HG03175 (cell line): ENCODE measurements around the gene M1AP.
A peak's percentile ranks its signal among the peaks of the same experiment; 100 is the strongest.

Experiments used
- ATAC-seq: cut with Tn5 transposase; IDR thresholded peaks from one replicate; pipeline ENCODE4 v1.9.1; 2021; ENCODE audit warnings: mild to moderate bottlenecking, moderate library complexity; ENCODE audit not compliant: unreplicated experiment

Gene M1AP

GRCh38 chr2:74528600-74529356 lies 119.4 kb downstream of the M1AP start:
- peak; percentile 7 for ATAC-seq

GRCh38 chr2:74527741-74528140 lies 120.4 kb downstream of the M1AP start:
- no peak for ATAC-seq

GRCh38 chr2:74526649-74527230 lies 121.4 kb downstream of the M1AP start:
- ATAC-seq: no peak

DNA sequence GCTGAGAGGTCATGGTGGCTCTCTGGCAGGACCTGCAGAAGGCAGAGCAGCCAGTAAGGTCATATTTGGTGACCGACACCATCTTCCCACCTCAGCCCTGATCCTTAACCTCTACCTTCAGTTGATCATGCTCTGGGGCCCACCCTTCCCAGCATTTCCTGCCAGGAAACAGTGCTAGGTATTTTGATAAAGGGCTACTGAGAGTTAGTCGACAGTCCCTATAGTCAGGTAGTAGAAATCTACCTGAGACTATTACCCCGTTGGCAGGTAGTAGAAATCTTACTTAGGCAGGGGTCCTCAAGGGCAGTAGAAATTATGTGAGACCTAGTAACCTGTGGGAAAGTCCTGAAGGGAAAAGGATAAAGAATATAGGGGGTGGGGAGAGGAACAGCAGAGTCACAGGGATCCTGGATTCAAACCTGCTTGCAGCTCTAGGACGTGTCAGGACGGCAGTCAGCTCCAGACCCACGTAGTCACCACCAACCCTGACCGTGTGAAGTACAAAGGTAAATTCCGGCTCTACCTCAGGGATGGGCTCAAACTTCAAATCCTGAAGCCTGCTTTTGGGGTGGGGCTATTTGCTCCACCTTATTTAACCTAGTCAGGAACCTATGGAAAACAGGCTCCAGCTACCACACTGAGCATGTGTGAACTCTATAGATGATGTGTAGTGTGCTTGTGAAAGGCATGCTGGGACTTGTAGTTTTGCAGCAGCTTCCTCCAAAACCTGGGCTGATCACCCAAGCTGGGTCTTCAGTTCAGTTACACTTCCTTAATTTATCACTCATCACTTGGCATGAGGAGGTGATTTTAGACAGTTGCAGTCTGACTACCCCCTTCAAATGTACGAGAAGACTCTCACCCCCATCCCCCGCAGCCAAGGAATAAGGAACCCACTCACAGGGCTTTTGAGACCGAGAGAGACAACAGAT lies 122.1 kb downstream of the M1AP start, which contains the start of gene DQX1:
Gene DQX1, minus strand, starts transcription at position 515 of the 932 bp plus-strand sequence. Its CDS starts 502 bp downstream, at position 13.
- ATAC-seq: no peak

- no peak for ATAC-seq
Measured at GRCh38 chr2:74524955-74525716, 123.0 kb downstream of the M1AP start.

GRCh38 chr2:74524005-74524404 lies 124.1 kb downstream of the M1AP start:
- ATAC-seq: no peak

DNA sequence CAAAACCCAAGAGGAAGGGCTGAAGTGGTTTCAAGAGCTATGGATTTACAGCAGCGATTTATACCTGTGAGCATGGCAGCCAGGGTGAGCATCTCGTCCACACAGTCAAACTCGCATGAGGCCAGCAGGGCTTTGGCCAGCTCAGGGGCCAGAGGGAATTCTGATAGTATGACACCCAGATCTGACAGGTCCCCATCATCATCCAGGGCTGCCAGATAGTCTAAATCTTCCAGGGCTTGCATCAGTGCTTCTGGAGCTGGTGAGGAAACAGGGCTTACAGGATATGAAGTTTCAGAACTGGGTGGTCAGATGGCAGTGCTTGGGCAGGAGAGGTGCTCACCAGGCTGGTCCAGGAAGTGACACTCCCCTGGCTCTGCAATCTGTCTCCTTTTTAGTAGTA lies 125.6 kb downstream of the M1AP start:
- no peak for ATAC-seq

GRCh38 chr2:74516650-74517049 lies 131.5 kb downstream of the M1AP start:
- no peak for ATAC-seq

DNA sequence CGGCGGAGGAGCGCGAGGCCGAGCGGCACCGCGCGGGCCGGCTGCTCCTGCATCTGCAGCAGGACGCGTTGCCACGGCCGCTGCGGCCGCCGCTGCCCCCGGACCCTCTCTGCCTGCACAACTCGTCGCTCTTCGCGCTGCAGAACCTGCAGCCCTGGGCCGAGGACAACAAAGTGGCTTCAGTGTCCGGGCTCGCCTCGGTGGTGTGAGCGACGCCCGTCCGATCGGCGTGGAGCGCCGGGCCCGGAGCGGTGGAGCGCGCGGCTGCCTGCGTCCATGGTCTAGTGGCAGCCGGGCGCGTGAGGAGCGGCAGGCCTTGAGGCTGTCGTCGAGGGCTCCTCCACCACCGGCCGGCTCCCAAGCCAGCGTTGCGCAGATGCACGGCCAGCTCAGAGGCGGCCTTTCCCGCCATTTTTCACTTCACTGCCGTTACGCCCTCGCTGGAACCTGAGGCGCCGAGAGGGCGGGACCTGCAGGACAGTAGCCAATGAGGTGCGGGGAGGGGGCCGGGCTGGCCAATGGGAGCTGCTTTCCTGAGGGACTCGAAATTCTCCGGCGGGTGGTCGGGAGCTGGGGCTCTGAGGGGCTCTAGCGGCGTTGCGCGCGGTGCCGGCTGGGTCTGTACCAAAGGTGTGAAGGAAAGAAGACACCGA lies 132.0 kb downstream of the M1AP start:
- no peak for ATAC-seq

DNA sequence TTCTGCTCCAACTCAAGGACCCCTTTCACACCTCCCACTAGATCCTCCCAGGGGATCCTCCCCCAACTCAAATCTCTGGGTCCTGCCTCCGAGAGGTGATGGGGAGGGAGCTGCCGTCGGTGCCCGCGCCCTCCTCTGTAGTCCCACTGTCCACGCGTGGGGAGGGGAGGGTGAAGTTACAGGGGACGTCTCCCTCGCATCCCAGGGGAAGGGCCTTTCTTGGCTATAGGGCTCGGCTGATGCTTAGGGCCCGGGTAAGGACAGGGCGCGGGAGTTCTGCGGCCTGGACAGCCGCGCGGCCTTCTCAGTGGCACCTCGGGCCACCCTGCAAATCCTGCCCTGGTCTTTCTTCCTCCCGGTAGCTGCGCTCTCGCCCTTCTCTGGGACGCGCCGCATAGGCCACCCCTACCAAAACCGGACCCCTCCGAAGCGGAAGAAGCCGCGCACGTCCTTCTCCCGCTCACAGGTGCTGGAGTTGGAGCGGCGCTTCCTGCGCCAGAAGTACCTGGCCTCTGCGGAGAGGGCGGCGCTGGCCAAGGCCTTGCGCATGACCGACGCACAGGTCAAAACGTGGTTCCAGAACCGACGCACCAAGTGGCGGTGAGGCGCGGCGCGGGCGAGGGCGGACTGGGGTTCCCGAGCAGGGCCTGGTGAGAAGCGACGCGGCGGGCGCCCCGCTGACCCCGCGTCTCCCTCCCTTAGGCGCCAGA lies 132.7 kb downstream of the M1AP start:
- ATAC-seq: no peak

DNA sequence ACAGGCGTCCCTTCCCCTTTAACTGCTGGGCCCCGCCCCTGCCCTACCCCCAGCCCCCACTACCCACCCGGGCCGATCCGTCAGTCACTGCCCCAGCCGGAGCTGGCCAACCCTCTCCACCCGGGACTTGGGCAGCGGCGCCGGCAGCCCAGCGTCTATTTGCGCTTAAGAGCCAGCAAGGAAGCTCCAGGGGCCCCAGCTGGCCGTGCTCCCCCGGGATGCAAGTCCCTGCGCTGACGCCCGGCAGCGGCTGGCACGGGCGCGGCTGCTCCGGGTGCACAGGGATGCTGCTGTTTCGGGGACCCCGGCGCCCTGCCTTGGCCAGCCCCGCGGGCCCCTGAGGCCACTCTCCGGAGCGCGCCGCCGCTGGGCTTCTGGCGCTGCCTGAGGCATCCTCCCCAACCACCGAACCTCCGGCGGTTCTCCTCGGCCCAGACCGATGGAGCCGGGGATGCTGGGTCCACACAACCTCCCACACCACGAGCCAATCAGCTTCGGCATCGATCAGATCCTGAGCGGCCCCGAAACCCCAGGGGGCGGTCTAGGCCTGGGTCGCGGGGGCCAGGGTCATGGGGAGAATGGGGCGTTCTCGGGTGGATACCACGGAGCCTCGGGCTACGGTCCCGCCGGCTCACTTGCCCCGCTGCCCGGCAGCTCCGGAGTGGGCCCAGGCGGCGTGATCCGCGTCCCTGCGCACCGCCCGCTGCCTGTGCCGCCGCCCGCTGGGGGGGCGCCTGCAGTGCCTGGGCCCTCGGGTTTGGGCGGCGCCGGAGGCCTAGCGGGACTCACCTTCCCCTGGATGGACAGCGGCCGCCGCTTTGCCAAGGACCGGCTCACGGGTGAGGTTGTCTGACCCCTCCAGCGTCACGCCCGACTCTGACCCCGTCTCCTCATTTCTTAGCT lies 133.5 kb downstream of the M1AP start, which contains the start of gene TLX2:
Gene TLX2, plus strand, starts transcription at position 83 of the 903 bp plus-strand sequence. Its CDS starts 357 bp downstream, at position 440.
- no peak for ATAC-seq

DNA sequence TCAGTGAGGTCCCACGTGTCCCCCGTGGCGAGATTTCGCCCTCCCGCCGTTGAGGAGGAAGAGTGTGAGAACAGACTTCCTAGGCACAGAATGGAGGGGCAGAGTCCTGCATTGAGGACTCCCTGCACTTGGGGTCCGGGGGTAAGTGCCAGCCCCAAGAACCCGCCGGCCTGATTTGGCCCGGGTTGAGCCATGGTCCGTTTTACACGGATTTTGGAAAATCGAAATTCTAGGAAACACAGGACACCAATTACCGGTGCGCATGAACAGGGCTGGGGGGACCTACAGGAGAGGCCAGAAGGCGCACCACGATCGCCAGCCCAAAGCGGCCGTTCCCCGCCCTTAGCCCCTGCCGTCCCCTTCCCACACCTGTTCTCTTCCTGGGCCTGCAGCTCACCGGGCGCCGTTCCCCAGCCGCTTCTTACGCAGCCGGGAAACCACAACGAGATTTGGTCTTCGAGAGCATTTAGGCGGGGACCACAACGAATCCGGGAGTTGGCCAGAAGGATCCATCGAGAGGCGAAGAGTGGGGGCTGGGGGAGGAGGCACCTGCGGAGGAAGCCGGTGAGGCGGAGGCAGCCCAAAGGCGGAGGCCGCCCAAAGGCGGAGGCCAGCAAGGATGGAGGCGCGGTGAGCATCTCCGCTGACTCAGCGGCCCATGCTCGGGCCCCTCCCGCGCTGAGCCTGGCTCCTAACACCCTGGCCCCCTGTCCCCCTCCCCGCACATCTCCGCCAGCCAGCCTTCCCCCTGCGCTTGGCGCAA lies 134.3 kb downstream of the M1AP start:
- no peak for ATAC-seq

GRCh38 chr2:74512744-74513604 lies 135.2 kb downstream of the M1AP start:
- ATAC-seq: no peak

- no peak for ATAC-seq
Measured at GRCh38 chr2:74511104-74511989, 136.8 kb downstream of the M1AP start.

DNA sequence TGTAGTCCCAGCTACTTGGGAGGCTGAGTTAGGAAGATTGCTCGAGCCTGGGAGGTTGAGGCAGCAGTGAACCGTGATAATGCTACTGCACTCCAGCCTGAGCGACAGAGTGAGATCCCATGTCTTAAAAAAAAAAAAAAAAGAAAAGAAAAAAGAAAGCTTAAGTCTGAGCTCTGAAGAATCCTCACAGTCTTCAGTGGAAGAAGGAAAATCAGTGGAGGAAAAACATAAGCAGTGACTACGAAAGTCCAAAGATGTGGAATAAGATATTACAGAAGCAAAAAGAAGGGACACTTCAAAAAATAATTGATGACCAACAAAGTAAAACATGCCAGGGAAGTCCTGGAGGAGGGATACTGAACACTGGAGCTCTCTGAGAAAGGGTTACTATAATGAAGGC lies 137.9 kb downstream of the M1AP start:
- no peak for ATAC-seq
